ENCODE data around the gene PLEKHA4.

DNA sequence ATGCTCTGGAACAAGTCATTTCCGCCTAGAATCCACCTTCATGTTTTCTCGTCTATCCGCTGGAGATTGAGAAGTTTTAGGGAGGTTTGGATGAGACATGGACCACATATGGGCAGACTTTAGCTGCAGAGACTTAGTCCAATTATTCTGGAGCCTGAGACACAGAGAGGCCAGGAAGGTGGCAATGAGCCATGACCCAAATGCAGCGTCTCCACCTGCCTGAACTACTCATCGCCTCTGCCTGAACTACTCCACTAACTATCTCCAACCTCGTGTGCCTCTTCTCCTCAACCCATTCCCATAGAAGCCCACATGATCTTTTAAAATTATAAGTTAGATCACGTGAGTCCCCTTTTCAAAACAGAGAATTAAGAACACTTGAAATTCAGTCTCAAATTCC, 5.6 kb downstream of the PLEKHA4 start:
- TF ChIP-seq, protein P1, sequence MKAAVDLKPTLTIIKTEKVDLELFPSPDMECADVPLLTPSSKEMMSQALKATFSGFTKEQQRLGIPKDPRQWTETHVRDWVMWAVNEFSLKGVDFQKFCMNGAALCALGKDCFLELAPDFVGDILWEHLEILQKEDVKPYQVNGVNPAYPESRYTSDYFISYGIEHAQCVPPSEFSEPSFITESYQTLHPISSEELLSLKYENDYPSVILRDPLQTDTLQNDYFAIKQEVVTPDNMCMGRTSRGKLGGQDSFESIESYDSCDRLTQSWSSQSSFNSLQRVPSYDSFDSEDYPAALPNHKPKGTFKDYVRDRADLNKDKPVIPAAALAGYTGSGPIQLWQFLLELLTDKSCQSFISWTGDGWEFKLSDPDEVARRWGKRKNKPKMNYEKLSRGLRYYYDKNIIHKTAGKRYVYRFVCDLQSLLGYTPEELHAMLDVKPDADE (conservative IDR thresholded peaks at IDR 0.05; ENCODE audit: control insufficient read depth, low read depth, low read length), result no peak
- no peak for TF ChIP-seq POLR2A (conservative IDR thresholded peaks at IDR 0.05)
- TF ChIP-seq CREM (IDR thresholded peaks at IDR 0.05; ENCODE audit: low read depth), result no peak
- no peak for TF ChIP-seq PCBP2 (IDR thresholded peaks at IDR 0.05; ENCODE audit: low read depth, low read length, poor library complexity, severe bottlenecking)
- TF ChIP-seq, protein P2, sequence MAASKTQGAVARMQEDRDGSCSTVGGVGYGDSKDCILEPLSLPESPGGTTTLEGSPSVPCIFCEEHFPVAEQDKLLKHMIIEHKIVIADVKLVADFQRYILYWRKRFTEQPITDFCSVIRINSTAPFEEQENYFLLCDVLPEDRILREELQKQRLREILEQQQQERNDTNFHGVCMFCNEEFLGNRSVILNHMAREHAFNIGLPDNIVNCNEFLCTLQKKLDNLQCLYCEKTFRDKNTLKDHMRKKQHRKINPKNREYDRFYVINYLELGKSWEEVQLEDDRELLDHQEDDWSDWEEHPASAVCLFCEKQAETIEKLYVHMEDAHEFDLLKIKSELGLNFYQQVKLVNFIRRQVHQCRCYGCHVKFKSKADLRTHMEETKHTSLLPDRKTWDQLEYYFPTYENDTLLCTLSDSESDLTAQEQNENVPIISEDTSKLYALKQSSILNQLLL (CRISPR knock-in tag; IDR thresholded peaks at IDR 0.05; ENCODE audit: borderline replicate concordance), result no peak
